ENCODE data around the gene MRPL55.

The MRPL55 gene

DNA sequence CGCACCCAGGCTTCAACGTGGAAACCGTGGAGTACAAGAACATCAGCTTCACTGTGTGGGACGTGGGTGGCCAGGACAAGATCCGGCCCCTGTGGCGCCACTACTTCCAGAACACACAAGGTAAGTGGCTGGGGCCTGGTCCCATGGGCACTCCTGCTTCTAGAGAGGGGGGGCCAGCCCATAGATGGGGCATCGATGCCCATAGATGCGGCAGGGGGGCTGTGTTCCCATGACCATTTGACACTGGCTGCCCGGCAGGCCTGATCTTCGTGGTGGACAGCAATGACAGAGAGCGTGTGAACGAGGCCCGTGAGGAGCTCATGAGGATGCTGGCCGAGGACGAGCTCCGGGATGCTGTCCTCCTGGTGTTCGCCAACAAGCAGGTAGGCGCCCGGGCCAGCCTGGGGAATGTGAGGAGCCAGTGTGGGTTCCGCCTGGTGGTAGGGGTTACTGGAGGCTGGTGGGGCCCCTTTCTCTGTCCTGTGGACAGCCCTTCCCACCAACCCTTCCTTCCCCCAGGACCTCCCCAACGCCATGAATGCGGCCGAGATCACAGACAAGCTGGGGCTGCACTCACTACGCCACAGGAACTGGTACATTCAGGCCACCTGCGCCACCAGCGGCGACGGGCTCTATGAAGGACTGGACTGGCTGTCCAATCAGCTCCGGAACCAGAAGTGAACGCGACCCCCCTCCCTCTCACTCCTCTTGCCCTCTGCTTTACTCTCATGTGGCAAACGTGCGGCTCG lies 11.6 kb downstream of the MRPL55 start:
- H3K36me3 ChIP-seq (ENCODE audit: insufficient read depth, low read length) = peaks cover 61% of the 10 kb centered on the region; the same call in 1 of the 2 replicates
- no peaks in the 10 kb centered on the region for H3K9me2 ChIP-seq (replicated peaks; ENCODE audit: low read depth, low read length)
- H3K4me3 ChIP-seq (ENCODE audit: low read length, poor library complexity, severe bottlenecking) = no peak overlapping the region
- peaks cover 13% of the 10 kb centered on the region; the same call in 1 of the 2 replicates for H3K9me3 ChIP-seq (ENCODE audit: insufficient read depth, low read depth, low read length)
- H3K4me2 ChIP-seq (ENCODE audit: low read depth, low read length, poor library complexity, severe bottlenecking) = no peak overlapping the region
- TF ChIP-seq CTCF (conservative IDR thresholded peaks at IDR 0.05; ENCODE audit: low read length) = no peak
- no peak for TF ChIP-seq EZH2phosphoT487 (IDR thresholded peaks at IDR 0.05; ENCODE audit: borderline replicate concordance)
- H3F3A ChIP-seq (ENCODE audit: low read depth) = no peaks in the 10 kb centered on the region
- H4K20me1 ChIP-seq (ENCODE audit: insufficient read depth, low read length, poor library complexity, severe bottlenecking) = peaks cover 84% of the 10 kb centered on the region
- H2AFZ ChIP-seq (ENCODE audit: low read length) = no peak overlapping the region
- peaks cover 79% of the 10 kb centered on the region for H3K79me2 ChIP-seq (ENCODE audit: insufficient read depth, low read length)
- H3K9ac ChIP-seq (ENCODE audit: low read depth, low read length, poor library complexity, severe bottlenecking) = no peak overlapping the region
- H3K27me3 ChIP-seq (ENCODE audit: insufficient read depth, low read length, poor library complexity, severe bottlenecking) = no peaks in the 10 kb centered on the region
- no peaks in the 10 kb centered on the region for H3K4me1 ChIP-seq (ENCODE audit: insufficient read depth, low read length, poor library complexity, severe bottlenecking)

DNA sequence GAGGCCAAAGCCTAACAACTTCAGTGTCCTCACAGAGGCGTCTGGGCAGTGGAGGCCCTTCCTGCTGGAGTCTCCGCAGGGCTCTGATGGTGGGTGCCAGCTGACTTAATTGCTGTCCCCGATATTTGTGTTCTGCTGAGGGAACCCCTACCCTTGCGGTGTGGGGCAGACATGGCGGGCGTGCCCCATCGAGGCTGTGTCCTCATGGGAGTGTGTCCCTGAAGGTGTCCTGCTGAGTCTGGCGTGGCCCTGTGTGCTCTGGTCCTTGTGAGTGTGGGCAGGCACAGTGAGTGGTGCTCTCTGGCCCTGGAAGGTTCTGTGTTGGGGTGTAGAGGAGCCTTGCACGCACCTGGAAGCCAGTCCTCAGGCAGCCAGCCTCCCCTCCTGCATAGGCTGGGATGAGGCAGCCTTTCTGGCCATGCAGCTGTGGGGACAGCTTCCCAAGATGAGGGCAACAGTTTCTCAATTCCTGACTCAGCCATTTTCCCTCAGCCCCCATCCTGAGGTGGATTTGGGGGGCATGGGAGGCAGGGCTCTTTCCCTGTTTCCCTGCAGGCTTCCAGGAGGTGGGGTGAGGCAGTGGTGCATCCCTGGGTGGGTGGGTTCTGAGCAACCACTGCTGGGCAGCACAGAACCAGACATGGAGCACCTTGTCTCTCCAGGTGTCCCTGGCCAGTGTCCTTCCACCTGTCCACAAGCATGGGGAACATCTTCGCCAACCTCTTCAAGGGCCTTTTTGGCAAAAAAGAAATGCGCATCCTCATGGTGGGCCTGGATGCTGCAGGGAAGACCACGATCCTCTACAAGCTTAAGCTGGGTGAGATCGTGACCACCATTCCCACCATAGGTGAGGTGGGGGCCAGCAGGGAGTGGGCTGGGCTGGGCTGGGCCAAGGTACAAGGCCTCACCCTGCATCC lies 12.4 kb downstream of the MRPL55 start:
- H4K20me1 ChIP-seq (ENCODE audit: insufficient read depth, low read length, poor library complexity, severe bottlenecking) = peaks cover 84% of the 10 kb centered on the region
- no peaks in the 10 kb centered on the region for H3F3A ChIP-seq (ENCODE audit: low read depth)
- H3K9ac ChIP-seq (ENCODE audit: low read depth, low read length, poor library complexity, severe bottlenecking) = no peak overlapping the region
- H3K9me2 ChIP-seq (replicated peaks; ENCODE audit: low read depth, low read length) = no peaks in the 10 kb centered on the region
- H3K27me3 ChIP-seq (ENCODE audit: insufficient read depth, low read length, poor library complexity, severe bottlenecking) = no peaks in the 10 kb centered on the region
- H3K36me3 ChIP-seq (ENCODE audit: insufficient read depth, low read length) = peaks cover 70% of the 10 kb centered on the region; the same call in 1 of the 2 replicates
- H3K79me2 ChIP-seq (ENCODE audit: insufficient read depth, low read length) = peaks cover 79% of the 10 kb centered on the region
- TF ChIP-seq CTCF (conservative IDR thresholded peaks at IDR 0.05; ENCODE audit: low read length) (no peak), EZH2phosphoT487 (IDR thresholded peaks at IDR 0.05; ENCODE audit: borderline replicate concordance) (no peak)
- no peak overlapping the region for H3K4me2 ChIP-seq (ENCODE audit: low read depth, low read length, poor library complexity, severe bottlenecking)
- no peaks in the 10 kb centered on the region for H3K4me1 ChIP-seq (ENCODE audit: insufficient read depth, low read length, poor library complexity, severe bottlenecking)
- H2AFZ ChIP-seq (ENCODE audit: low read length) = no peak overlapping the region
- no peak overlapping the region for H3K4me3 ChIP-seq (ENCODE audit: low read length, poor library complexity, severe bottlenecking)
- H3K9me3 ChIP-seq (ENCODE audit: insufficient read depth, low read depth, low read length) = peaks cover 13% of the 10 kb centered on the region; the same call in 1 of the 2 replicates

GRCh38 chr1:228095938-228096337 lies 13.2 kb downstream of the MRPL55 start:
- Histone ChIP-seq H3K79me2 (ENCODE audit: insufficient read depth, low read length) (peaks cover 81% of the 10 kb centered on the region), H3K9me3 (ENCODE audit: insufficient read depth, low read depth, low read length) (peaks cover 13% of the 10 kb centered on the region; the same call in 1 of the 2 replicates)

More at GRCh38 chr1:228095938-228096337, 13.2 kb downstream of the MRPL55 start:
- no peak overlapping the region for H3K4me3 ChIP-seq (ENCODE audit: low read length, poor library complexity, severe bottlenecking)
- no peak overlapping the region for H3K4me2 ChIP-seq (ENCODE audit: low read depth, low read length, poor library complexity, severe bottlenecking)
- TF ChIP-seq CTCF (conservative IDR thresholded peaks at IDR 0.05; ENCODE audit: low read length) (no peak), EZH2phosphoT487 (IDR thresholded peaks at IDR 0.05; ENCODE audit: borderline replicate concordance) (no peak)
- H3F3A ChIP-seq (ENCODE audit: low read depth) = no peaks in the 10 kb centered on the region
- H3K27me3 ChIP-seq (ENCODE audit: insufficient read depth, low read length, poor library complexity, severe bottlenecking) = no peaks in the 10 kb centered on the region
- peaks cover 67% of the 10 kb centered on the region; the same call in 1 of the 2 replicates for H3K36me3 ChIP-seq (ENCODE audit: insufficient read depth, low read length)
- no peak overlapping the region for H2AFZ ChIP-seq (ENCODE audit: low read length)
- peaks cover 85% of the 10 kb centered on the region for H4K20me1 ChIP-seq (ENCODE audit: insufficient read depth, low read length, poor library complexity, severe bottlenecking)
- no peaks in the 10 kb centered on the region for H3K9me2 ChIP-seq (replicated peaks; ENCODE audit: low read depth, low read length)
- H3K4me1 ChIP-seq (ENCODE audit: insufficient read depth, low read length, poor library complexity, severe bottlenecking) = peaks cover 3% of the 10 kb centered on the region
- no peak overlapping the region for H3K9ac ChIP-seq (ENCODE audit: low read depth, low read length, poor library complexity, severe bottlenecking)
